ENCODE results near the gene EXOC6B. TPM values are rescaled to one million over a fixed set of nuclear protein-coding genes. Genes with fewer than 3 reads are reported as not detected.

Gene EXOC6B
- total RNA-seq, 1 donor from 2014 or later, result 45.3 TPM

GRCh38 chr2:72734432-72734831 lies 91.4 kb downstream of the EXOC6B start:
- no peak for DNase-seq

- no peak for DNase-seq
These were observed 94.7 kb downstream of the EXOC6B start for GRCh38 chr2:72731116-72731515.

GRCh38 chr2:72727356-72727755 lies 98.5 kb downstream of the EXOC6B start:
- DNase-seq, result no peak

- no peak for DNase-seq
These were observed 102.0 kb downstream of the EXOC6B start for GRCh38 chr2:72723769-72724370.

- DNase-seq, result peak; percentile 29
These were observed 103.3 kb downstream of the EXOC6B start for GRCh38 chr2:72722492-72723070.

- DNase-seq, result peak; percentile 7
These were observed 106.4 kb downstream of the EXOC6B start for GRCh38 chr2:72719416-72719815.

- DNase-seq, result no peak
These were observed 107.0 kb downstream of the EXOC6B start for GRCh38 chr2:72718876-72719275.

GRCh38 chr2:72716601-72717000 lies 109.2 kb downstream of the EXOC6B start:
- DNase-seq, result no peak

- no peak for DNase-seq
These were observed 112.0 kb downstream of the EXOC6B start for GRCh38 chr2:72713857-72714256.

GRCh38 chr2:72712977-72713376 lies 112.9 kb downstream of the EXOC6B start:
- DNase-seq, result no peak

GRCh38 chr2:72712304-72712703 lies 113.5 kb downstream of the EXOC6B start:
- no peak for DNase-seq

- DNase-seq, result no peak
These were observed 115.2 kb downstream of the EXOC6B start for GRCh38 chr2:72710418-72711152.

GRCh38 chr2:72708236-72708635 lies 117.6 kb downstream of the EXOC6B start:
- no peak for DNase-seq

- no peak for DNase-seq
These were observed 127.5 kb downstream of the EXOC6B start for GRCh38 chr2:72698300-72698699.

GRCh38 chr2:72696559-72696958 lies 129.3 kb downstream of the EXOC6B start:
- DNase-seq, result no peak

GRCh38 chr2:72695676-72696075 lies 130.2 kb downstream of the EXOC6B start:
- DNase-seq, result no peak

GRCh38 chr2:72694715-72695496 lies 130.9 kb downstream of the EXOC6B start:
- DNase-seq, result peak; percentile 83

GRCh38 chr2:72689579-72690195 lies 136.1 kb downstream of the EXOC6B start:
- no peak for DNase-seq

GRCh38 chr2:72685638-72686213 lies 140.1 kb downstream of the EXOC6B start:
- peak; percentile 5 for DNase-seq

GRCh38 chr2:72682061-72682460 lies 143.8 kb downstream of the EXOC6B start:
- no peak for DNase-seq

- DNase-seq, result no peak
These were observed 144.5 kb downstream of the EXOC6B start for GRCh38 chr2:72681016-72681995.

Data from skin of body (tissue), 2 donors.